Measurements from ENCODE around the gene FADS1. TPM values are rescaled to one million over a fixed set of nuclear protein-coding genes. Genes with fewer than 3 reads are reported as not detected.

The FADS1 gene
- total and polyA plus RNA-seq, 2 donors (not counting 1 experiment from before 2014, with no cell fraction given) = 173 to 208 TPM

GRCh38 chr11:61814958-61815789, 1.6 kb downstream of the FADS1 start:
- H3K79me2 ChIP-seq (ENCODE audit: control insufficient read depth, insufficient read depth, low read length) = peaks cover 11% of the 10 kb centered on the region
- H3K9ac ChIP-seq (ENCODE audit: insufficient read depth, low read length) = peak overlapping the region; percentile 95
- H2AFZ ChIP-seq (ENCODE audit: low read length) = peak overlapping the region; percentile 3
- H3K4me1 ChIP-seq (ENCODE audit: control insufficient read depth, extremely low read depth, insufficient read depth, low read length) = peaks cover 4% of the 10 kb centered on the region
- no peak for TF ChIP-seq EZH2 (IDR thresholded peaks at IDR 0.05; ENCODE audit: low read length, missing control alignments)
- TF ChIP-seq, protein P1, sequence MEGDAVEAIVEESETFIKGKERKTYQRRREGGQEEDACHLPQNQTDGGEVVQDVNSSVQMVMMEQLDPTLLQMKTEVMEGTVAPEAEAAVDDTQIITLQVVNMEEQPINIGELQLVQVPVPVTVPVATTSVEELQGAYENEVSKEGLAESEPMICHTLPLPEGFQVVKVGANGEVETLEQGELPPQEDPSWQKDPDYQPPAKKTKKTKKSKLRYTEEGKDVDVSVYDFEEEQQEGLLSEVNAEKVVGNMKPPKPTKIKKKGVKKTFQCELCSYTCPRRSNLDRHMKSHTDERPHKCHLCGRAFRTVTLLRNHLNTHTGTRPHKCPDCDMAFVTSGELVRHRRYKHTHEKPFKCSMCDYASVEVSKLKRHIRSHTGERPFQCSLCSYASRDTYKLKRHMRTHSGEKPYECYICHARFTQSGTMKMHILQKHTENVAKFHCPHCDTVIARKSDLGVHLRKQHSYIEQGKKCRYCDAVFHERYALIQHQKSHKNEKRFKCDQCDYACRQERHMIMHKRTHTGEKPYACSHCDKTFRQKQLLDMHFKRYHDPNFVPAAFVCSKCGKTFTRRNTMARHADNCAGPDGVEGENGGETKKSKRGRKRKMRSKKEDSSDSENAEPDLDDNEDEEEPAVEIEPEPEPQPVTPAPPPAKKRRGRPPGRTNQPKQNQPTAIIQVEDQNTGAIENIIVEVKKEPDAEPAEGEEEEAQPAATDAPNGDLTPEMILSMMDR (conservative IDR thresholded peaks at IDR 0.05 in 1 of 2, IDR thresholded peaks at IDR 0.05 in 1 of 2; ENCODE audit: low read depth in 1 of 2, low read length in 2 of 2) = no peak
- peak overlapping the region; percentile 77 to 81 (median 79) for H3K4me3 ChIP-seq (replicated peaks in 1 of 4; ENCODE audit: control extremely low read depth in 1 of 4, insufficient read depth in 1 of 4, low read depth in 3 of 4, low read length in 4 of 4)
- peak overlapping the region; percentile 98 for H3K27ac ChIP-seq (ENCODE audit: insufficient read depth, low read length)
- H3K4me2 ChIP-seq (ENCODE audit: extremely low read depth, insufficient read depth, low read length) = peak overlapping the region; percentile 42
- H4K20me1 ChIP-seq (ENCODE audit: control insufficient read depth, extremely low read depth, insufficient read depth, low read length) = no peaks in the 10 kb centered on the region
- H3K9me3 ChIP-seq (ENCODE audit: control insufficient read depth, insufficient read depth, low read depth, low read length) = no peaks in the 10 kb centered on the region
- DNase-seq (ENCODE audit: low read depth in 2 of 2) = peak; percentile 95 to 98
- no peaks in the 10 kb centered on the region for H3K27me3 ChIP-seq (ENCODE audit: control insufficient read depth, insufficient read depth, low read length)
- H3K36me3 ChIP-seq (ENCODE audit: control insufficient read depth, insufficient read depth, low read length) = peaks cover 15% of the 10 kb centered on the region

DNA sequence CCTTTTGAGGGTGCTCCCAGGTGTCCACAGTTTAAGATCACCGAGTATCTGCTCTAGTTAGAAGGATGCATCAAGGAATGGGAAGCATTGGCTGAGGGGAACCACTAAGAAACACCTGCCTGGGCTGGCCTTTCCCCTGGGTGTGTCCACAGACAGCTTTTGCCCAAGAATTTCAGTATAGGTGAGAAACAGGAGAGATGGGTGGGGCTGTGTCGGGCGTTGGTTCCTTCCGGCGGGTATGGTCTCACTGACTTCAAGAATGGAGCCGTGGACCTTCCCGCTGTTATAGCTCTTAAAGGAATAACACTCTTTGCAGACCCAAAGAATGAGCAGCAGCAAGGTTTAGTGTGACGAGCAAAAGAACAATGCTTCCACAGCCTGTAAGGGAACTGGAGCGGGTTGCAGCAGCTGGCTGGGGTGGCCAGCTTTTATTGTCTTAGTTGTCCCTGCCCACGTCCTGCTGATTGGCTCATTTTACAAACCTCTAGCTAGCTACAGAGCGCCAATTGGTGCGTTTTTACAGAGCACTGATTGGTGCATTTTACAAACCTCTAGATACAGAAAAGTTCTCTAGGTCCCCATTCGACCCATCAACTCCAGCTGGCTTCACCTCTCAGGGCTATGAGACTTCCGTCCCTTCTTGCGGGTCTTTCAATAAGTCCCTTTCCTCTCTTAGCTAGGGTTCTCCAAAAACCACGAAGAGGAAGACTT, 2.4 kb downstream of the FADS1 start:
- H2AFZ ChIP-seq (ENCODE audit: low read length) = peak overlapping the region; percentile 3
- H3K27ac ChIP-seq (ENCODE audit: insufficient read depth, low read length) = peak overlapping the region; percentile 98
- H3K79me2 ChIP-seq (ENCODE audit: control insufficient read depth, insufficient read depth, low read length) = peaks cover 11% of the 10 kb centered on the region
- H3K4me1 ChIP-seq (ENCODE audit: control insufficient read depth, extremely low read depth, insufficient read depth, low read length) = peaks cover 3% of the 10 kb centered on the region
- H4K20me1 ChIP-seq (ENCODE audit: control insufficient read depth, extremely low read depth, insufficient read depth, low read length) = no peaks in the 10 kb centered on the region
- peak overlapping the region; percentile 42 for H3K4me2 ChIP-seq (ENCODE audit: extremely low read depth, insufficient read depth, low read length)
- TF ChIP-seq EZH2 (IDR thresholded peaks at IDR 0.05; ENCODE audit: low read length, missing control alignments) = no peak
- TF ChIP-seq, protein P1 (conservative IDR thresholded peaks at IDR 0.05 in 1 of 2, IDR thresholded peaks at IDR 0.05 in 1 of 2; ENCODE audit: low read depth in 1 of 2, low read length in 2 of 2) = no peak
- H3K27me3 ChIP-seq (ENCODE audit: control insufficient read depth, insufficient read depth, low read length) = no peaks in the 10 kb centered on the region
- peaks cover 21% of the 10 kb centered on the region for H3K36me3 ChIP-seq (ENCODE audit: control insufficient read depth, insufficient read depth, low read length)
- peak overlapping the region; percentile 16 for H3K9ac ChIP-seq (ENCODE audit: insufficient read depth, low read length)
- H3K4me3 ChIP-seq (replicated peaks in 1 of 4; ENCODE audit: control extremely low read depth in 1 of 4, insufficient read depth in 1 of 4, low read depth in 3 of 4, low read length in 4 of 4) = peak overlapping the region; percentile 34 to 81 (median 68)
- DNase-seq (ENCODE audit: low read depth in 2 of 2) = peak; percentile 40 to 43
- no peaks in the 10 kb centered on the region for H3K9me3 ChIP-seq (ENCODE audit: control insufficient read depth, insufficient read depth, low read depth, low read length)

GRCh38 chr11:61812736-61813411, 3.9 kb downstream of the FADS1 start:
- no peaks in the 10 kb centered on the region for H3K9me3 ChIP-seq (ENCODE audit: control insufficient read depth, insufficient read depth, low read depth, low read length)
- no peaks in the 10 kb centered on the region for H4K20me1 ChIP-seq (ENCODE audit: control insufficient read depth, extremely low read depth, insufficient read depth, low read length)
- H3K27me3 ChIP-seq (ENCODE audit: control insufficient read depth, insufficient read depth, low read length) = no peaks in the 10 kb centered on the region
- H3K79me2 ChIP-seq (ENCODE audit: control insufficient read depth, insufficient read depth, low read length) = peaks cover 11% of the 10 kb centered on the region
- no peak overlapping the region for H3K9ac ChIP-seq (ENCODE audit: insufficient read depth, low read length)
- peaks cover 24% of the 10 kb centered on the region for H3K36me3 ChIP-seq (ENCODE audit: control insufficient read depth, insufficient read depth, low read length)
- H3K27ac ChIP-seq (ENCODE audit: insufficient read depth, low read length) = no peak overlapping the region
- no peak for TF ChIP-seq EZH2 (IDR thresholded peaks at IDR 0.05; ENCODE audit: low read length, missing control alignments)
- TF ChIP-seq, protein P1 (conservative IDR thresholded peaks at IDR 0.05 in 1 of 2, IDR thresholded peaks at IDR 0.05 in 1 of 2; ENCODE audit: low read depth in 1 of 2, low read length in 2 of 2) = no peak
- H3K4me3 ChIP-seq (replicated peaks in 1 of 4; ENCODE audit: control extremely low read depth in 1 of 4, insufficient read depth in 1 of 4, low read depth in 3 of 4, low read length in 4 of 4) = no peak overlapping the region
- no peak overlapping the region for H2AFZ ChIP-seq (ENCODE audit: low read length)
- H3K4me1 ChIP-seq (ENCODE audit: control insufficient read depth, extremely low read depth, insufficient read depth, low read length) = peaks cover 3% of the 10 kb centered on the region
- no peak overlapping the region for H3K4me2 ChIP-seq (ENCODE audit: extremely low read depth, insufficient read depth, low read length)
- DNase-seq (ENCODE audit: low read depth in 2 of 2) = no peak
